K562 (cell line): ENCODE data around the gene MBIP. TPM values are rescaled to one million over a fixed set of nuclear protein-coding genes. Genes with fewer than 3 reads are reported as not detected.
A peak's percentile ranks its signal among the peaks of the same experiment; 100 is the strongest.

Experiments used
- ATAC-seq: fragments of 200-7000 bp; cut with Tn5 transposase; 3 replicates; pipeline ENCODE4 v1.9.1; 2020; ENCODE audit warnings: moderate library complexity
- BruUV-seq: library from RNA; stranded (reverse); fragments of 400-500 nt; replicated peaks from 2 replicates; lab custom pipeline; 2021; lab: Mats Ljungman, UMichigan
- CTCF ChIA-PET: fragments of 300-600 bp; formaldehyde crosslinking; extraction: SDS; loops from one replicate; lab custom pipeline; 2021; ENCODE audit warnings: low intra/inter-chr PET ratio; lab: Yijun Ruan, JAX
- POLR2A ChIA-PET: fragments of 300-600, 350-650 bp; sonication (Branson Sonifier 250); formaldehyde crosslinking; extraction: SDS; loops from one replicate; lab custom pipeline; 2021; ENCODE audit warnings: antibody characterized with exemption, inconsistent platforms; lab: Yijun Ruan, JAX
- DNase-seq, 4 experiments: peaks; one replicate each; pipeline versions ENCODE4 v3.0.0 to v3.0.0-alpha.2; 2011 to 2018; ENCODE audit warnings: low spot score in 3 of 4, mixed read lengths in 3 of 4; ENCODE audit errors: extremely low read depth in 1 of 4
- FAIRE-seq: peaks from 2 replicates; lab custom pipeline; 2011; peaks lifted over from hg19 to GRCh38; lab: Jason Lieb, UNC
- H2AFZ ChIP-seq: 2 replicates; pipeline ENCODE4 v1.6.0; 2011; ENCODE audit warnings: low read depth, low read length, control low read depth, inconsistent platforms
- H3K27ac ChIP-seq: fragments of 200-600 bp; 3 replicates; pipeline ENCODE4 v1.8.0; 2011; ENCODE audit warnings: low read depth, mild to moderate bottlenecking, control low read depth, inconsistent platforms, low read length, moderate library complexity, mixed read lengths; ENCODE audit errors: extremely low read depth
- H3K27me3 ChIP-seq, 2 experiments: fragments of 300-600 bp in 1 of 2; 2 replicates in 1 of 2; 3 replicates in 1 of 2; pipeline versions ENCODE4 v1.6.0 to v1.8.0; 2011; ENCODE audit warnings: inconsistent platforms in 2 of 2, low read length in 2 of 2, mild to moderate bottlenecking in 1 of 2, mixed read lengths in 1 of 2, moderate library complexity in 1 of 2; ENCODE audit not compliant: control insufficient read depth in 2 of 2, insufficient read depth in 2 of 2
- H3K36me3 ChIP-seq: fragments of 300-600 bp; 3 replicates; pipeline ENCODE4 v1.8.0; 2011; ENCODE audit warnings: mild to moderate bottlenecking, low read length, inconsistent platforms; ENCODE audit not compliant: control insufficient read depth, insufficient read depth
- H3K4me1 ChIP-seq, 2 experiments: fragments of 200-600 bp in 1 of 2; replicated peaks in 1 of 2; 2 replicates in 1 of 2; 3 replicates in 1 of 2; pipeline versions ENCODE4 v1.5.1 to v1.8.0; 2011; ENCODE audit warnings: inconsistent platforms in 2 of 2, low read length in 2 of 2, mild to moderate bottlenecking in 1 of 2, mixed read lengths in 1 of 2, moderate library complexity in 1 of 2; ENCODE audit not compliant: control insufficient read depth in 2 of 2, insufficient read depth in 2 of 2
- H3K4me2 ChIP-seq: 2 replicates; pipeline ENCODE4 v1.6.1; 2011; ENCODE audit warnings: low read length, control low read depth, inconsistent platforms, mixed read lengths; ENCODE audit not compliant: insufficient read depth
- H3K4me3 ChIP-seq: fragments of 200-600 bp; sonication (generic), shearing (Covaris generic); 2 replicates; pipeline ENCODE4 v1.5.1; 2016; ENCODE audit warnings: control low read depth, inconsistent platforms
- H3K79me2 ChIP-seq: fragments of 200-600 bp; 3 replicates; pipeline ENCODE4 v1.8.0; 2011; ENCODE audit warnings: low read length, inconsistent platforms; ENCODE audit not compliant: control insufficient read depth, insufficient read depth
- H3K9ac ChIP-seq, 2 experiments: 2 replicates each; pipeline versions ENCODE4 v1.6.0 to v1.6.1; 2011; ENCODE audit warnings: low read depth in 2 of 2, low read length in 2 of 2, control low read depth in 1 of 2, inconsistent platforms in 1 of 2, mild to moderate bottlenecking in 1 of 2, mixed read lengths in 1 of 2; ENCODE audit not compliant: insufficient read depth in 1 of 2
- H3K9me1 ChIP-seq: one replicate; pipeline ENCODE4 v1.6.0; 2011; ENCODE audit warnings: inconsistent platforms, mild to moderate bottlenecking, low read length, moderate library complexity; ENCODE audit not compliant: control insufficient read depth, insufficient read depth
- H3K9me3 ChIP-seq: replicated peaks from 2 replicates; pipeline ENCODE4 v1.5.1; 2011; ENCODE audit warnings: low read depth, low read length, inconsistent platforms; ENCODE audit not compliant: control insufficient read depth, insufficient read depth
- H4K20me1 ChIP-seq: replicated peaks from 2 replicates; pipeline ENCODE4 v1.6.1; 2011; ENCODE audit warnings: low read length, inconsistent platforms, mixed read lengths; ENCODE audit not compliant: control insufficient read depth, insufficient read depth
- COPS2 ChIP-seq: fragments of 450-650 bp; conservative IDR thresholded peaks from 2 replicates; pipeline ENCODE4 v1.6.1; 2016; ENCODE audit warnings: mild to moderate bottlenecking, moderate library complexity
- ELF1 ChIP-seq: fragments of 200-800 bp; sonication (Bioruptor generic); IDR thresholded peaks from 2 replicates; pipeline ENCODE4 v1.6.1; 2016; ENCODE audit warnings: missing genetic modification characterization, missing compliant biosample characterization
- GTF2F1 ChIP-seq: IDR thresholded peaks from 2 replicates; pipeline ENCODE4 v1.6.1; 2011; ENCODE audit warnings: low read depth, low read length, improper control_type of control experiment
- NFE2 ChIP-seq: IDR thresholded peaks from 2 replicates; pipeline ENCODE4 v1.6.1; 2014; ENCODE audit warnings: antibody characterized with exemption, low read depth
- PHF8 ChIP-seq: fragments of 200-600 bp; sonication (generic); IDR thresholded peaks from 2 replicates; pipeline ENCODE4 v1.6.1; 2012; ENCODE audit warnings: mixed run types, mild to moderate bottlenecking, inconsistent platforms, low read length, moderate library complexity, borderline replicate concordance
- SNAPC5 ChIP-seq: fragments of 250-450 bp; sonication (Bioruptor Pico); IDR thresholded peaks from 2 replicates; pipeline ENCODE4 v1.8.0; 2021; ENCODE audit warnings: moderate library complexity, mild to moderate bottlenecking, inconsistent platforms
- SRF ChIP-seq, 2 experiments: fragments of 250-450, 450-650 bp in 1 of 2; sonication (Bioruptor Pico) in 1 of 2; sonication (generic) in 1 of 2; formaldehyde crosslinking; IDR thresholded peaks; 2 replicates each; pipeline versions ENCODE4 v1.5.0 to v1.5.1; 2020 to 2022; ENCODE audit warnings: mild to moderate bottlenecking in 1 of 2, missing genetic modification reagents in 1 of 2
- TFAP4 ChIP-seq: sonication (generic); formaldehyde crosslinking; IDR thresholded peaks from 2 replicates; pipeline ENCODE4 v1.8.0; 2022; ENCODE audit warnings: missing genetic modification reagents, mild to moderate bottlenecking, moderate library complexity, borderline replicate concordance
- ZBTB2 ChIP-seq: fragments of 450-650 bp; IDR thresholded peaks from 2 replicates; pipeline ENCODE4 v1.6.1; 2016; ENCODE audit warnings: antibody characterized with exemption
- ZNF146 ChIP-seq: IDR thresholded peaks from one replicate; pipeline ENCODE4 v1.6.1; 2018; ENCODE audit warnings: missing compliant biosample characterization; ENCODE audit not compliant: unreplicated experiment
- ZNF316 ChIP-seq: fragments of 450-650 bp; IDR thresholded peaks from 2 replicates; pipeline ENCODE4 v1.6.1; 2016
- ZNF347 ChIP-seq: fragments of 450-650 bp; formaldehyde crosslinking; IDR thresholded peaks from 2 replicates; pipeline ENCODE4 v1.4.0; 2020; ENCODE audit warnings: low read depth, mild to moderate bottlenecking, moderate library complexity
- WGBS: fragments of 100-300 bp; shearing (Covaris generic); methylation state at CpG from one replicate; pipeline ENCODE4 v1.1.6; 2016; ENCODE audit warnings: low coverage, mixed read lengths; ENCODE audit not compliant: insufficient coverage; ENCODE audit errors: missing lambda C conversion rate; 5-methylcytosine and 5-hydroxymethylcytosine counted together
- in situ Hi-C: fragments of 300-500 bp; cut with MboI; formaldehyde crosslinking; loops from 4 replicates; pipeline ENCODE4 v1.15.0; 2018; ENCODE audit warnings: inconsistent platforms, mixed read lengths
- intact Hi-C: fragments of 100-400 bp; cut with micrococcal nuclease; formaldehyde crosslinking; loops from 2 replicates; pipeline ENCODE4 v1.14.2; 2022
- polyA plus RNA-seq, 8 experiments: library from polyadenylated mRNA; depleted of rRNA in 4 of 8; stranded (reverse) in 5 of 8; unstranded in 3 of 8; fragments of >200 nt; fragmentation: Nextera tagmentation in 2 of 8; fragmentation: Illumina TruSeq in 1 of 8; extraction: Ambion mirVana in 2 of 8; extraction: Trizol in 1 of 8; gene quantifications; 2 replicates each; pipeline versions ENCODE4 v1.2.1 to v1.2.3, GENCODE V29; 2011 to 2014; ENCODE audit warnings: inconsistent platforms in 1 of 8, missing spikeins in 1 of 8
- total RNA-seq, 7 experiments: library from RNA; depleted of rRNA in 6 of 7; stranded (reverse); fragments of >200 nt in 6 of 7; fragmentation: Illumina TruSeq in 2 of 7; extraction: Trizol in 2 of 7; gene quantifications; 2 replicates each; pipeline versions ENCODE4 v1.2.1 to v1.2.3, GENCODE V29; 2011 to 2021; ENCODE audit warnings: low replicate concordance in 1 of 7
- TF ChIP-seq, protein P1 (sequence below): fragments of 450-650 bp; conservative IDR thresholded peaks from 2 replicates; pipeline ENCODE4 v1.6.1; 2016; ENCODE audit warnings: missing genetic modification characterization, low read depth, mild to moderate bottlenecking, control low read depth, missing compliant biosample characterization
- TF ChIP-seq, protein P2 (sequence below): fragments of 450-650 bp; IDR thresholded peaks from 2 replicates; pipeline ENCODE4 v1.7.1; 2018; ENCODE audit warnings: mild to moderate bottlenecking, low read depth; ENCODE audit not compliant: partially characterized antibody

Gene MBIP
- total and polyA plus RNA-seq, 9 of the 15 experiments (the other 6 are each of a cell fraction or from before 2014, with no cell fraction given), result 8.4 to 31.1 (median 19.4) TPM

DNA sequence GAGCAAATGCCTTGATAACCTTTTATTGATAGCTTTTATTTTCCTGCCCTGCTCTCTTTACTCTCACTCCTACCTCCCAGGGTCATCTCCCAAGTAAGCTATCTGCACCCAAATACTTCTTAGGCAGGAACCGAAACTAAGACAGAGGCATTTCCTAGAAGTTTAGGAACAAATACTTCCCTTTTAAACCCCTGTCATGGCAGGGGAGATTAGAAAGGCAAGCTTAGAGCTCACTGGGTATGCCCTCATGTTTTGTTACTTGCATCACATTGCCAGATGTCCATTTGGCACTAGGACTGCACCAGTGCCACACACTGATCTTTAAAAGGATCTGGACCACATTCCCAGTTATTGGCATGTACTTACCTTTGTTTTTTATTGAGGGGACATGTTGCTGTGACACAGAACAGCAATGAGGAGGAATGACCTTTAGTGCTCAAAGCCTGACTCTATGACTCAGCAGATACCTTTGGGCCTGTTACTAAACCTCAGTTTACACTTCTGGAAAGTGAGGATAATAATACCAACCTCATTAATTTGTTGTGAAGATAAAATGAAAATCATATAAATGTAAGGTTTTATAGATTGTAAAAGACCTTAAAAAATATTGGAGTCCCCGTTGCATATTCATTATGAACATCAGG lies 40.9 kb upstream of the MBIP start:
- Histone ChIP-seq H3K27ac (0 out of 3 replicates have a peak overlapping the region, but pooled peaks have one; percentile 6), H3K9ac (no peak overlapping the region), H3K4me3 (no peak overlapping the region), H2AFZ (peak overlapping the region; percentile 80), H3K4me2 (peak overlapping the region; percentile 14; the same call in 1 of the 2 replicates), H4K20me1 (no peaks in the 10 kb centered on the region), H3K9me1 (no peaks in the 10 kb centered on the region), H3K9me3 (no peaks in the 10 kb centered on the region), H3K4me1 (no peaks in the 10 kb centered on the region; a peak in 1 of 5 replicates), H3K36me3 (no peaks in the 10 kb centered on the region), H3K27me3 (no peaks in the 10 kb centered on the region), H3K79me2 (no peaks in the 10 kb centered on the region)
- POLR2A ChIA-PET, result interaction anchor here (0.7 to 1.1 kb wide), 2 partner anchors 8 to 12 kb away, joined by 3 read pairs; no protein-coding TSS in a partner anchor
- 5% methylated on average over 2 of the region's 2 CpGs for WGBS
- intact Hi-C loops, result no loop called here
- ATAC-seq (peak; percentile 63), DNase-seq (peak in 2 of 4 experiments; percentile 5 to 15), FAIRE-seq (no peak)
- BruUV-seq, result no TSS peak
- CTCF ChIA-PET, result no interaction called here
- in situ Hi-C loops, result no loop called here
- TF ChIP-seq, protein P1, sequence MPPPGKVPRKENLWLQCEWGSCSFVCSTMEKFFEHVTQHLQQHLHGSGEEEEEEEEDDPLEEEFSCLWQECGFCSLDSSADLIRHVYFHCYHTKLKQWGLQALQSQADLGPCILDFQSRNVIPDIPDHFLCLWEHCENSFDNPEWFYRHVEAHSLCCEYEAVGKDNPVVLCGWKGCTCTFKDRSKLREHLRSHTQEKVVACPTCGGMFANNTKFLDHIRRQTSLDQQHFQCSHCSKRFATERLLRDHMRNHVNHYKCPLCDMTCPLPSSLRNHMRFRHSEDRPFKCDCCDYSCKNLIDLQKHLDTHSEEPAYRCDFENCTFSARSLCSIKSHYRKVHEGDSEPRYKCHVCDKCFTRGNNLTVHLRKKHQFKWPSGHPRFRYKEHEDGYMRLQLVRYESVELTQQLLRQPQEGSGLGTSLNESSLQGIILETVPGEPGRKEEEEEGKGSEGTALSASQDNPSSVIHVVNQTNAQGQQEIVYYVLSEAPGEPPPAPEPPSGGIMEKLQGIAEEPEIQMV (tag), result no peak
- TF ChIP-seq COPS2 (no peak), ELF1 (no peak), GTF2F1 (no peak), PHF8 (no peak), NFE2 (peak; percentile 66), ZNF347 (CRISPR knock-in tag) (no peak), ZNF146 (CRISPR knock-in tag) (no peak), TFAP4 (CRISPR knock-in tag) (no peak), ZBTB2 (no peak), SNAPC5 (CRISPR knock-in tag) (no peak), ZNF316 (peak; percentile 61), SRF (CRISPR knock-in tag; IDR thresholded peaks at IDR 0.05) (no peak)
- TF ChIP-seq, protein P2, sequence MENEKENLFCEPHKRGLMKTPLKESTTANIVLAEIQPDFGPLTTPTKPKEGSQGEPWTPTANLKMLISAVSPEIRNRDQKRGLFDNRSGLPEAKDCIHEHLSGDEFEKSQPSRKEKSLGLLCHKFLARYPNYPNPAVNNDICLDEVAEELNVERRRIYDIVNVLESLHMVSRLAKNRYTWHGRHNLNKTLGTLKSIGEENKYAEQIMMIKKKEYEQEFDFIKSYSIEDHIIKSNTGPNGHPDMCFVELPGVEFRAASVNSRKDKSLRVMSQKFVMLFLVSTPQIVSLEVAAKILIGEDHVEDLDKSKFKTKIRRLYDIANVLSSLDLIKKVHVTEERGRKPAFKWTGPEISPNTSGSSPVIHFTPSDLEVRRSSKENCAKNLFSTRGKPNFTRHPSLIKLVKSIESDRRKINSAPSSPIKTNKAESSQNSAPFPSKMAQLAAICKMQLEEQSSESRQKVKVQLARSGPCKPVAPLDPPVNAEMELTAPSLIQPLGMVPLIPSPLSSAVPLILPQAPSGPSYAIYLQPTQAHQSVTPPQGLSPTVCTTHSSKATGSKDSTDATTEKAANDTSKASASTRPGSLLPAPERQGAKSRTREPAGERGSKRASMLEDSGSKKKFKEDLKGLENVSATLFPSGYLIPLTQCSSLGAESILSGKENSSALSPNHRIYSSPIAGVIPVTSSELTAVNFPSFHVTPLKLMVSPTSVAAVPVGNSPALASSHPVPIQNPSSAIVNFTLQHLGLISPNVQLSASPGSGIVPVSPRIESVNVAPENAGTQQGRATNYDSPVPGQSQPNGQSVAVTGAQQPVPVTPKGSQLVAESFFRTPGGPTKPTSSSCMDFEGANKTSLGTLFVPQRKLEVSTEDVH, result no peak
